Nephron progenitor cell (in vitro differentiated cells): ENCODE results near the gene BTBD8.
A peak's percentile ranks its signal among the peaks of the same experiment; 100 is the strongest.

ENCODE experiments used
- DNase-seq: peaks from one replicate; pipeline ENCODE4 v3.0.0; 2021
- H3K27ac Mint-ChIP-seq: 2 replicates; pipeline ENCODE4 v1.8.0; 2021; ENCODE audit warnings: mild to moderate bottlenecking, moderate library complexity, mixed read lengths
- H3K27me3 Mint-ChIP-seq: 2 replicates; pipeline ENCODE4 v1.8.0; 2021; ENCODE audit warnings: mild to moderate bottlenecking, low read depth, mixed read lengths; ENCODE audit not compliant: poor library complexity
- H3K36me3 Mint-ChIP-seq: 2 replicates; pipeline ENCODE4 v1.8.0; 2021; ENCODE audit warnings: low read depth, mixed read lengths
- H3K4me1 Mint-ChIP-seq: 2 replicates; pipeline ENCODE4 v1.8.0; 2021; ENCODE audit warnings: mixed read lengths
- H3K4me3 Mint-ChIP-seq: 2 replicates; pipeline ENCODE4 v1.8.0; 2021; ENCODE audit warnings: mild to moderate bottlenecking, moderate library complexity, mixed read lengths
- H3K9me3 Mint-ChIP-seq: 2 replicates; pipeline ENCODE4 v1.8.0; 2021; ENCODE audit warnings: mild to moderate bottlenecking, moderate library complexity, mixed read lengths
- TF ChIP-seq, protein P1 (sequence below): fragments of 200-600 bp; sonication (generic); IDR thresholded peaks from 2 replicates; pipeline ENCODE4 v1.5.0; 2021; ENCODE audit warnings: antibody characterized with exemption

BTBD8 gene

DNA sequence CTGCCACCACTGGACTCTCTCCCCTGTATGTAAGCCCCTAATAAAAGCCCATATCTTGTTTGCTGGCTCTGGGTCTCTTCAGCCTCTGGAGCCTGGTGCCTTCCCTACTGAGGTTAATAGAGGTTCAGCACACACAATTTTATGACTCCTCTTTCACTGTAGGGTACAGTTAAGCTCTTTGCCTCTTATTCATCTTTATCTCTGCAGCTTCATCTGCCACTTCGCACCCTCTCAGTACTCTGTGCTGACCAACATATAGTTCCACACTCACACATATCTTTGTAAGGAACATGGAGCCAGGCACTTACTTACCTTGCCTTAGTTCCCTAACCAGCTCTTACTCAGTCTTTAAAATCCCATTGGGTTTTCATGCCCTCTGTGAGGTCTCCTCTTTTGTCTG, 4.5 kb downstream of the BTBD8 start:
- Mint-ChIP-seq H3K27me3 (peaks cover 4% of the 10 kb centered on the region), H3K9me3 (peaks cover 47% of the 10 kb centered on the region)

GRCh38 chr1:92085727-92086126, 5.6 kb downstream of the BTBD8 start:
- H3K27me3 Mint-ChIP-seq: peaks cover 4% of the 10 kb centered on the region
- H3K36me3 Mint-ChIP-seq: peaks cover 46% of the 10 kb centered on the region
- no peak overlapping the region for H3K27ac Mint-ChIP-seq
- TF ChIP-seq, protein P1, sequence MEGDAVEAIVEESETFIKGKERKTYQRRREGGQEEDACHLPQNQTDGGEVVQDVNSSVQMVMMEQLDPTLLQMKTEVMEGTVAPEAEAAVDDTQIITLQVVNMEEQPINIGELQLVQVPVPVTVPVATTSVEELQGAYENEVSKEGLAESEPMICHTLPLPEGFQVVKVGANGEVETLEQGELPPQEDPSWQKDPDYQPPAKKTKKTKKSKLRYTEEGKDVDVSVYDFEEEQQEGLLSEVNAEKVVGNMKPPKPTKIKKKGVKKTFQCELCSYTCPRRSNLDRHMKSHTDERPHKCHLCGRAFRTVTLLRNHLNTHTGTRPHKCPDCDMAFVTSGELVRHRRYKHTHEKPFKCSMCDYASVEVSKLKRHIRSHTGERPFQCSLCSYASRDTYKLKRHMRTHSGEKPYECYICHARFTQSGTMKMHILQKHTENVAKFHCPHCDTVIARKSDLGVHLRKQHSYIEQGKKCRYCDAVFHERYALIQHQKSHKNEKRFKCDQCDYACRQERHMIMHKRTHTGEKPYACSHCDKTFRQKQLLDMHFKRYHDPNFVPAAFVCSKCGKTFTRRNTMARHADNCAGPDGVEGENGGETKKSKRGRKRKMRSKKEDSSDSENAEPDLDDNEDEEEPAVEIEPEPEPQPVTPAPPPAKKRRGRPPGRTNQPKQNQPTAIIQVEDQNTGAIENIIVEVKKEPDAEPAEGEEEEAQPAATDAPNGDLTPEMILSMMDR: no peak
- DNase-seq: peak; percentile 15
- no peaks in the 10 kb centered on the region for H3K4me1 Mint-ChIP-seq
- H3K4me3 Mint-ChIP-seq: no peak overlapping the region
- H3K9me3 Mint-ChIP-seq: peaks cover 47% of the 10 kb centered on the region

More for the DNA sequence above, 4.5 kb downstream of the BTBD8 start:
- TF ChIP-seq, protein P1: no peak
- H3K4me3 Mint-ChIP-seq: no peak overlapping the region
- peaks cover 38% of the 10 kb centered on the region for H3K36me3 Mint-ChIP-seq
- H3K27ac Mint-ChIP-seq: no peak overlapping the region
- no peaks in the 10 kb centered on the region for H3K4me1 Mint-ChIP-seq
- DNase-seq: no peak

- Mint-ChIP-seq H3K4me1 (no peaks in the 10 kb centered on the region), H3K9me3 (peaks cover 47% of the 10 kb centered on the region), H3K36me3 (peaks cover 57% of the 10 kb centered on the region), H3K27me3 (peaks cover 4% of the 10 kb centered on the region), H3K27ac (no peak overlapping the region), H3K4me3 (no peak overlapping the region)
- no peak for DNase-seq
- TF ChIP-seq, protein P1: no peak
Observed at GRCh38 chr1:92087542-92087941, 7.4 kb downstream of the BTBD8 start.

- TF ChIP-seq, protein P1: no peak
- peaks cover 34% of the 10 kb centered on the region for H3K36me3 Mint-ChIP-seq
- H3K4me1 Mint-ChIP-seq: no peaks in the 10 kb centered on the region
- H3K27me3 Mint-ChIP-seq: no peaks in the 10 kb centered on the region
- no peak for DNase-seq
- H3K9me3 Mint-ChIP-seq: peaks cover 14% of the 10 kb centered on the region
- H3K27ac Mint-ChIP-seq: no peak overlapping the region
- H3K4me3 Mint-ChIP-seq: no peak overlapping the region
Observed at GRCh38 chr1:92091625-92092024, 11.5 kb downstream of the BTBD8 start.

GRCh38 chr1:92094090-92094489, 13.9 kb downstream of the BTBD8 start:
- H3K4me1 Mint-ChIP-seq: no peaks in the 10 kb centered on the region
- H3K9me3 Mint-ChIP-seq: no peaks in the 10 kb centered on the region
- TF ChIP-seq, protein P1: no peak
- peaks cover 25% of the 10 kb centered on the region for H3K36me3 Mint-ChIP-seq
- no peaks in the 10 kb centered on the region for H3K27me3 Mint-ChIP-seq
- no peak overlapping the region for H3K27ac Mint-ChIP-seq
- DNase-seq: no peak
- no peak overlapping the region for H3K4me3 Mint-ChIP-seq

DNA sequence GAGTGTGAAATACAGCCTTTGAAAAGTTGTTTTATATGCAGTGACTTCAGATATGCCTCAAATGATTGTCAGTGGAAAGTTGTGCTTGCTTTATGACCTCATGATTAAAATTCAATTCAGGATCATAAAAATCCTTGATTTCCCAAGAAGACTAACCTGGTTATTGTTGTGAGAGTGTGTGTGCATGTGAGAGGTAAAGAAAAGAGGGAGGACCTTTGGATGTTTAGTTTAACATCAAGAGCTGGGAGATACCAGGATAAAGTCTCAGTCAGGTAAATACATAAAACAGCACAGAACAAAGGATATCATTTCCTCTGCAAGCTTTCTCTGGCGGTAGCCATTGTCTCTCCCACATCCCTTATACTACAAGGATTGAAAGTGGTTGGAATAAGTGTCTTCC, 14.4 kb downstream of the BTBD8 start:
- TF ChIP-seq, protein P1: no peak
- Mint-ChIP-seq H3K4me3 (no peak overlapping the region), H3K27me3 (no peaks in the 10 kb centered on the region), H3K4me1 (no peaks in the 10 kb centered on the region), H3K9me3 (no peaks in the 10 kb centered on the region), H3K36me3 (peaks cover 20% of the 10 kb centered on the region), H3K27ac (no peak overlapping the region)
- DNase-seq: no peak
